ENCODE results near the gene LTA4H.

Gene LTA4H

DNA sequence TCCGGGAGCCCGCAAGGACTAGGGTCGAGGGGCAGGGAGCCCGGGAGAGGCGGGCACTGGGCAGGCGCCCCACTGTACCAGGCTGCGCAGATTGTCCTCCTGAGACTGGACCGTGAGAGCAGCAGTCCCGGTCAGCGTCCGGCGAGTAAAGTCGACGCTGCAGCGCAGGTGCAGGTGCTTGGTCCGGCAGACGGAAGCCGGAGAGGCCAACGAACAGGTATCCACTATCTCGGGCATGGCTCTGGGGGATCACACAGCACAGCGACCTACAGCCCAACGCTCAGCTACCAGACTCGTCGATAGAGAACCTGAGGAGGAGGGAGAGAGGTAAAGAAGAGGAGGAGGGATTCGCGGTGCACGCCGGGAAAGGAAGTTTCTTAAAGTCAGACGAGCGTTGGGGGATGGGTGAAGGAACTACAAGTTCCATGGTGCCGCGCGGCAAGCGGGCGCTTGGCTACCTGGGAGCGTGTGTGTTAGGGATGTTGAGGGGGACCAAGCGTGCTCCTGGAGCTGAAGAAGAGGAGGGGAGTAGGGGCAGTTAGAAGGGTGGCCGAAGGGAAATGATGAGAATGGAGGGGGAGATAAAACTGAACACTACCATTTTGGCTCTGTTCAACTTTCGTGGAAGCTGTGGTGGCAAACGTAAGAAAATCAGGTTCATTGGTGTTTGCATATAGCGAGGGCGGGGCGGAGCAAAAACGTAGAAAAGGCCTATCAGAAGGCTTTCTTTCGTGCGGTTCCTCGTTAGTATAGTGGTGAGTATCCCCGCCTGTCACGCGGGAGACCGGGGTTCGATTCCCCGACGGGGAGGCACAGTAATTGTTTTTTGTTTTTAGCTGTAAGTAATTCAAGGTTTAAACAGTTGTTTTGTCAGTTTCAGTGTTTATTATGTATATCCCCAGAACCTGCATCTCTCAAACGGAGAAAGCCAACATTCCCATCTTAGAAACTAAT lies at the start of gene LTA4H:
Gene LTA4H, minus strand, starts transcription at position 305 of the 954 bp plus-strand sequence. Its CDS starts 68 bp downstream, at position 237.
- TF ChIP-seq CSDC2 (CRISPR knock-in tag; IDR thresholded peaks at IDR 0.05) (no peak), BACH2 (CRISPR knock-in tag; IDR thresholded peaks at IDR 0.05; ENCODE audit: borderline replicate concordance) (no peak)

DNA sequence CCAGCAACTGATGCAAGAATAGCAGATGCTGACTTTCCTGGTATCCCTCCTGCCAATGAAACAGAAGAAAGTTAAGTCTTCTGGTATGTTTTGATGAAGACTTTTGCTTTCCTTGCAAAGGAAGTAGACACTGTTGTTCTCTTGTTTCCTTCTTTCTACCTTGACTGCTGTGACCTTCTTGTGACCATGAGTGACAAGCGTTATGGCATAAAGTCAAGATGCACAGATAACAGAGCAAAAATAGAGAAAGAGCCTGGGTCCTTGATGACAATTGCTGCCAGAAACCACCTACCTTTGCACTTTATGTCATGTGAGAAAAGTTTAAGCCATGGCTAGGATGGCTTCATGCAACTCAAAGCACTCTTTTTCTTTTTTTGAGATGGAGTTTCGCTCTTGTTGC lies 49.2 kb upstream of the LTA4H start:
- ATAC-seq = no peak
- TF ChIP-seq, protein P1, sequence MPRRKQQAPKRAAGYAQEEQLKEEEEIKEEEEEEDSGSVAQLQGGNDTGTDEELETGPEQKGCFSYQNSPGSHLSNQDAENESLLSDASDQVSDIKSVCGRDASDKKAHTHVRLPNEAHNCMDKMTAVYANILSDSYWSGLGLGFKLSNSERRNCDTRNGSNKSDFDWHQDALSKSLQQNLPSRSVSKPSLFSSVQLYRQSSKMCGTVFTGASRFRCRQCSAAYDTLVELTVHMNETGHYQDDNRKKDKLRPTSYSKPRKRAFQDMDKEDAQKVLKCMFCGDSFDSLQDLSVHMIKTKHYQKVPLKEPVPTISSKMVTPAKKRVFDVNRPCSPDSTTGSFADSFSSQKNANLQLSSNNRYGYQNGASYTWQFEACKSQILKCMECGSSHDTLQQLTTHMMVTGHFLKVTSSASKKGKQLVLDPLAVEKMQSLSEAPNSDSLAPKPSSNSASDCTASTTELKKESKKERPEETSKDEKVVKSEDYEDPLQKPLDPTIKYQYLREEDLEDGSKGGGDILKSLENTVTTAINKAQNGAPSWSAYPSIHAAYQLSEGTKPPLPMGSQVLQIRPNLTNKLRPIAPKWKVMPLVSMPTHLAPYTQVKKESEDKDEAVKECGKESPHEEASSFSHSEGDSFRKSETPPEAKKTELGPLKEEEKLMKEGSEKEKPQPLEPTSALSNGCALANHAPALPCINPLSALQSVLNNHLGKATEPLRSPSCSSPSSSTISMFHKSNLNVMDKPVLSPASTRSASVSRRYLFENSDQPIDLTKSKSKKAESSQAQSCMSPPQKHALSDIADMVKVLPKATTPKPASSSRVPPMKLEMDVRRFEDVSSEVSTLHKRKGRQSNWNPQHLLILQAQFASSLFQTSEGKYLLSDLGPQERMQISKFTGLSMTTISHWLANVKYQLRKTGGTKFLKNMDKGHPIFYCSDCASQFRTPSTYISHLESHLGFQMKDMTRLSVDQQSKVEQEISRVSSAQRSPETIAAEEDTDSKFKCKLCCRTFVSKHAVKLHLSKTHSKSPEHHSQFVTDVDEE (CRISPR knock-in tag; IDR thresholded peaks at IDR 0.05) = no peak
- TF ChIP-seq ZNF70 (CRISPR knock-in tag; IDR thresholded peaks at IDR 0.05) = no peak
- no peak for TF ChIP-seq ESRRG (CRISPR knock-in tag; IDR thresholded peaks at IDR 0.05)
- TF ChIP-seq, protein P2, sequence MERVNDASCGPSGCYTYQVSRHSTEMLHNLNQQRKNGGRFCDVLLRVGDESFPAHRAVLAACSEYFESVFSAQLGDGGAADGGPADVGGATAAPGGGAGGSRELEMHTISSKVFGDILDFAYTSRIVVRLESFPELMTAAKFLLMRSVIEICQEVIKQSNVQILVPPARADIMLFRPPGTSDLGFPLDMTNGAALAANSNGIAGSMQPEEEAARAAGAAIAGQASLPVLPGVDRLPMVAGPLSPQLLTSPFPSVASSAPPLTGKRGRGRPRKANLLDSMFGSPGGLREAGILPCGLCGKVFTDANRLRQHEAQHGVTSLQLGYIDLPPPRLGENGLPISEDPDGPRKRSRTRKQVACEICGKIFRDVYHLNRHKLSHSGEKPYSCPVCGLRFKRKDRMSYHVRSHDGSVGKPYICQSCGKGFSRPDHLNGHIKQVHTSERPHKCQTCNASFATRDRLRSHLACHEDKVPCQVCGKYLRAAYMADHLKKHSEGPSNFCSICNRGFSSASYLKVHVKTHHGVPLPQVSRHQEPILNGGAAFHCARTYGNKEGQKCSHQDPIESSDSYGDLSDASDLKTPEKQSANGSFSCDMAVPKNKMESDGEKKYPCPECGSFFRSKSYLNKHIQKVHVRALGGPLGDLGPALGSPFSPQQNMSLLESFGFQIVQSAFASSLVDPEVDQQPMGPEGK (CRISPR knock-in tag; IDR thresholded peaks at IDR 0.05; ENCODE audit: borderline replicate concordance) = no peak
- no peak for TF ChIP-seq ISL1 (CRISPR knock-in tag; IDR thresholded peaks at IDR 0.05)
- no peak for TF ChIP-seq TOX (CRISPR knock-in tag; IDR thresholded peaks at IDR 0.05; ENCODE audit: borderline replicate concordance)
- no peak for TF ChIP-seq ZFP3 (CRISPR knock-in tag; IDR thresholded peaks at IDR 0.05)
- TF ChIP-seq RARB (CRISPR knock-in tag; IDR thresholded peaks at IDR 0.05) = no peak
- no peak for TF ChIP-seq ARNTL (CRISPR knock-in tag; IDR thresholded peaks at IDR 0.05; ENCODE audit: borderline replicate concordance, low read depth)
- no peak for TF ChIP-seq GLIS3 (CRISPR knock-in tag; IDR thresholded peaks at IDR 0.05)

More for the DNA sequence above, at the start of gene LTA4H:
- ATAC-seq = peak; percentile 89

DNA sequence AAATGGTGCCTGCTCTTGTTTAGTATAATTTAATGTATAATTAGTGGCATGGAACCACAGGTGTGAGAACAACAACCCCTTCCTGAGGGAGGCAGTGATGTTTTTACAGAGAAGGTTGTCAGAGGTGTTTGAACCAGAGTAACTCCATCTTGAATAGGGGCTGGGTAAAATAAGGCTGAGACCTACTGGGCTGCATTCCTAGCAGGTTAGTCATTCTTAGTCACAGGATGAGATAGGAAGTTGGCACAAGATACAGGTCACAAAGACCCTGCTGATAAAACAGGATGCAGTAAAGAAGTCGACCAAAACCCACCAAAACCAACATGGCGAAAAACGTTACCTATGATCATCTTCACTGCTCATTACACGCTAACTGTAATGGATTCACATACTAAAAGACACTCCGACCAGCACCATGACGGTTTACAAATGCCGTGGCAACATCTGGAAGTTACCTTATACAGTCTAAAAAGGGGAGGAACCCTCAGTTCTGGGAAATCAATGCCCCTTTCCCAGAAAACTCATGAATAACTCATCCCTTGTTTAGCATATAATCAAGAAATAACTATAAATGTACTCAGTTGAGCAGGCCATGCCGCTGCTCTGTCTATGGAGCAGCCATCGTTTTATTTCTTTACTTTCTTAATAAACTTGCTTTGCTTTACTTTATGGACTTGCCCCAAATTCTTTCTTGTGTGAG lies 47.8 kb upstream of the LTA4H start:
- ATAC-seq = no peak
- TF ChIP-seq GLIS3 (CRISPR knock-in tag; IDR thresholded peaks at IDR 0.05) (no peak), OSR1 (CRISPR knock-in tag; IDR thresholded peaks at IDR 0.05) (no peak), CSDC2 (CRISPR knock-in tag; IDR thresholded peaks at IDR 0.05) (peak; percentile 37; the same call in 1 of the 2 replicates), SNAI2 (CRISPR knock-in tag; IDR thresholded peaks at IDR 0.05) (peak; percentile 63; the same call in 1 of the 2 replicates), ZNF70 (CRISPR knock-in tag; IDR thresholded peaks at IDR 0.05) (no peak), ESRRG (CRISPR knock-in tag; IDR thresholded peaks at IDR 0.05) (no peak), TOX (CRISPR knock-in tag; IDR thresholded peaks at IDR 0.05; ENCODE audit: borderline replicate concordance) (no peak), ISL1 (CRISPR knock-in tag; IDR thresholded peaks at IDR 0.05) (peak; percentile 36; the same call in 1 of the 2 replicates)
- TF ChIP-seq, protein P3, sequence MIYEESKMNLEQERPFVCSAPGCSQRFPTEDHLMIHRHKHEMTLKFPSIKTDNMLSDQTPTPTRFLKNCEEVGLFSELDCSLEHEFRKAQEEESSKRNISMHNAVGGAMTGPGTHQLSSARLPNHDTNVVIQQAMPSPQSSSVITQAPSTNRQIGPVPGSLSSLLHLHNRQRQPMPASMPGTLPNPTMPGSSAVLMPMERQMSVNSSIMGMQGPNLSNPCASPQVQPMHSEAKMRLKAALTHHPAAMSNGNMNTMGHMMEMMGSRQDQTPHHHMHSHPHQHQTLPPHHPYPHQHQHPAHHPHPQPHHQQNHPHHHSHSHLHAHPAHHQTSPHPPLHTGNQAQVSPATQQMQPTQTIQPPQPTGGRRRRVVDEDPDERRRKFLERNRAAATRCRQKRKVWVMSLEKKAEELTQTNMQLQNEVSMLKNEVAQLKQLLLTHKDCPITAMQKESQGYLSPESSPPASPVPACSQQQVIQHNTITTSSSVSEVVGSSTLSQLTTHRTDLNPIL (CRISPR knock-in tag; IDR thresholded peaks at IDR 0.05; ENCODE audit: low read depth) = no peak
- TF ChIP-seq, protein P1 (CRISPR knock-in tag; IDR thresholded peaks at IDR 0.05) = no peak
- TF ChIP-seq, protein P4, sequence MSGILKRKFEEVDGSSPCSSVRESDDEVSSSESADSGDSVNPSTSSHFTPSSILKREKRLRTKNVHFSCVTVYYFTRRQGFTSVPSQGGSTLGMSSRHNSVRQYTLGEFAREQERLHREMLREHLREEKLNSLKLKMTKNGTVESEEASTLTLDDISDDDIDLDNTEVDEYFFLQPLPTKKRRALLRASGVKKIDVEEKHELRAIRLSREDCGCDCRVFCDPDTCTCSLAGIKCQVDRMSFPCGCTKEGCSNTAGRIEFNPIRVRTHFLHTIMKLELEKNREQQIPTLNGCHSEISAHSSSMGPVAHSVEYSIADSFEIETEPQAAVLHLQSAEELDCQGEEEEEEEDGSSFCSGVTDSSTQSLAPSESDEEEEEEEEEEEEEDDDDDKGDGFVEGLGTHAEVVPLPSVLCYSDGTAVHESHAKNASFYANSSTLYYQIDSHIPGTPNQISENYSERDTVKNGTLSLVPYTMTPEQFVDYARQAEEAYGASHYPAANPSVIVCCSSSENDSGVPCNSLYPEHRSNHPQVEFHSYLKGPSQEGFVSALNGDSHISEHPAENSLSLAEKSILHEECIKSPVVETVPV (CRISPR knock-in tag; IDR thresholded peaks at IDR 0.05) = no peak
